Naive thymus-derived CD8-positive, alpha-beta T cell (primary cell): ENCODE measurements around the gene PRRC1. TPM values are rescaled to one million over a fixed set of nuclear protein-coding genes. Genes with fewer than 3 reads are reported as not detected.

Source experiments
- ATAC-seq, 2 donors: fragments of 150-1000 bp; cut with Tn5 transposase in 1 of 2; sonication (Bioruptor Pico), chemical (Tn5 transposase) in 1 of 2; 1 replicate in 1 of 2; 2 replicates in 1 of 2; pipeline ENCODE4 v1.10.0; 2021; ENCODE audit warnings: mild to moderate bottlenecking in 2 of 2, moderate library complexity in 2 of 2
- POLR2A ChIA-PET: fragments of 350-600 bp; sonication (Branson Sonifier 250); formaldehyde crosslinking; loops from one replicate; lab custom pipeline; 2021; ENCODE audit warnings: antibody characterized with exemption; lab: Charles Lee
- DNase-seq, 10 donors: peaks; one replicate each; pipeline versions ENCODE4 v3.0.0 to v3.0.0-alpha.2; 2020 to 2022
- H3K27ac Mint-ChIP-seq, 10 donors: one replicate each; pipeline ENCODE4 v1.8.0; 2020 to 2022; ENCODE audit warnings: mild to moderate bottlenecking in 10 of 10, mixed read lengths in 10 of 10, moderate library complexity in 4 of 10, inconsistent platforms in 1 of 10
- H3K27me3 Mint-ChIP-seq, 5 donors: one replicate each; pipeline ENCODE4 v1.8.0; 2021 to 2022; ENCODE audit warnings: mixed read lengths in 5 of 5
- H3K36me3 Mint-ChIP-seq, 3 donors: one replicate each; pipeline ENCODE4 v1.8.0; 2020 to 2022; ENCODE audit warnings: mixed read lengths in 3 of 3, mild to moderate bottlenecking in 2 of 3, inconsistent platforms in 1 of 3
- H3K4me1 Mint-ChIP-seq, 4 donors: one replicate each; pipeline ENCODE4 v1.8.0; 2021 to 2022; ENCODE audit warnings: mixed read lengths in 4 of 4
- H3K4me3 Mint-ChIP-seq, 10 donors: one replicate each; pipeline ENCODE4 v1.8.0; 2020 to 2022; ENCODE audit warnings: mild to moderate bottlenecking in 10 of 10, mixed read lengths in 10 of 10, moderate library complexity in 6 of 10, inconsistent platforms in 1 of 10
- H3K9me3 Mint-ChIP-seq, 9 donors: one replicate each; pipeline ENCODE4 v1.8.0; 2020 to 2022; ENCODE audit warnings: mixed read lengths in 9 of 9, mild to moderate bottlenecking in 3 of 9, inconsistent platforms in 1 of 9, moderate library complexity in 1 of 9
- polyA plus RNA-seq, 3 donors: library from polyadenylated mRNA; unstranded; fragments of 300-500 nt; fragmentation: Illumina TruSeq; gene quantifications; one replicate each; pipeline ENCODE4 v1.2.3, GENCODE V29; 2021
- total RNA-seq, 8 experiments: library from RNA in 2 of 8; stranded (reverse) in 2 of 8; gene quantifications; one replicate each; pipeline ENCODE4 v1.2.3 and lab custom pipeline; 2021 to 2026

The PRRC1 gene
- total and polyA plus RNA-seq, 5 experiments from 2014 or later = 28.7 to 45.6 (median 39.6) TPM

DNA sequence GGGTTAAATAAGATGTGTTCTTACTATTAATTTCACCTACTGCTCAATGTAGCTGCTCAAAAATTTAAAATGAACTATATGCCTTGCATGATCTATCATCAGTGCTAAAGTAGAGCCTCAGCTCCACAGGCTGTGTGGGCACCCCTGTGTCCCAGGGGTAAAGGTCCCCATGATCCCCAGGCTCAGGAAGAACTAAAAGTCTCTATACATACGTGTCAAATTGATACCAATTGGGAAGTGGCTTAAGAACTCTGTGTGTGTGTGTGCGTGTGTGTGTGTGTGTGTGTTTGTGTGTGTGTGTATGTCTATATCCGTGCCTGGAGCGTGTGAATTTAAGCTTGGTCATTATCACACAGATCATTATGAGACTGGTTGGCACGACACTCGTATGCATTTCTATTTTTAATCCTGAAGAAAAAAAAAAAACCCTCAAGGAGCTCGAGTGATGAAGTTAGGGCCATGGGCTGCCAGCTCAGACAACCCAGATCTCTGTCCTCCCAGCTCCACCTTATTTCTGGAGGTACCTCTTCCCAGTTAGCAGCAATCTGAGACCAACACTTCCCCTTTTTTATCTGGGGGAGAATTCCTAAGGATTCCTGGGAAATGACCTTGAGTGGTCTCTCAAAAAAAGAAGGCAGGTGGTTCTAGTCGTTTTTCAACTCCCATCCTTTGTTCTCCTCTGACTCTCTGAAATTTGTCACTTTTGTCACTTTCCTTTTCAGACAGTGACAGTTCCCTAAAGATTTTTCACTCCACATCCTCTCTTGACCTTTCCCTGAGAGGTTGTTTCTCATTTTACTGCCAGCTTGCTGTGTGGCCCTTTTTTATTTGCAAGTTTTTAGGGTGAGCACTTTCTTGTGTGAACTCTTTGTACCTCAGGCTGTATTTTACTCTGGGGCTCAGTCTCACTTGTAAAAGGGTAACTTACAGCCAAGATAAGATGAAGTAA is 85.7 kb downstream of the PRRC1 start:
- POLR2A ChIA-PET = interaction anchor here (0.5 kb wide), 1 partner anchor 1520 kb away, joined by 3 read pairs; no protein-coding TSS in a partner anchor
- Mint-ChIP-seq H3K9me3 (no peaks in the 10 kb centered on the region), H3K4me1 (peaks cover 0 to 2% (median 0%) of the 10 kb centered on the region in 4 donors), H3K36me3 (no peaks in the 10 kb centered on the region), H3K27ac (no peak overlapping the region), H3K27me3 (peaks cover 0 to 15% (median 10%) of the 10 kb centered on the region in 5 donors), H3K4me3 (no peak overlapping the region)
- ATAC-seq (no peak), DNase-seq (no peak)

Other genes starting within 250 kb of the PRRC1 start
- gene MEGF10, start 226.8 kb upstream of the PRRC1 start, total RNA-seq = under 1 TPM in 1 of 2 experiments, not detected in 1; 0.22 TPM
- not detected for gene MEGF10, start 226.8 kb upstream of the PRRC1 start, polyA plus RNA-seq
- gene CTXN3, start 131.4 kb downstream of the PRRC1 start, total RNA-seq = not detected
- gene CTXN3, start 131.4 kb downstream of the PRRC1 start, polyA plus RNA-seq = not detected
- not detected for gene CCDC192, start 185.8 kb downstream of the PRRC1 start, total RNA-seq
- gene CCDC192, start 185.8 kb downstream of the PRRC1 start, polyA plus RNA-seq = not detected